SIG-M5 (cell line): Measurements from ENCODE around the gene AHDC1.
"Not testable (repeated sequence)": the region's sequence is repeated elsewhere in the genome, so short reads cannot be mapped to it uniquely, and the experiment has no call there.

Experiments
- DNase-seq: peaks from one replicate; lab custom pipeline; 2025; lab: John Stamatoyannopoulos, UW

Gene AHDC1

GRCh38 chr1:27634177-27634984, 30.4 kb upstream of the AHDC1 start:
- no peak for DNase-seq

GRCh38 chr1:27633640-27634176, 29.8 kb upstream of the AHDC1 start:
- no peak for DNase-seq

DNA sequence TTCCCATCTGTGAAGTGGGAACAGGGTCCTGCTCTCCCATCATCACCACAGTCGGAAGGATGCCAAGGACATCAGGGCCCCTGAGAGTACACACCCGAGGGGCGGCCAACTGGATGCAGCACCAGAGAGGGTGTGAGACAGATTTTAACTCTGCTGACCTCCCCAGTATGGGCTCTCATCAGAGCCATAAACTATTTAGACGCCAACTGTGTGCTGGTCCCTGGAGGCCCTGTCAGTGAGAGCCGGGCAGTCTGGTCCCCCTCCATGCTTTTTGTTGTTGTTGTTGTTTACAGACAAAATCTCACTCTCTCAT, 29.3 kb upstream of the AHDC1 start:
- no peak for DNase-seq

- DNase-seq = no peak
These were observed 28.7 kb upstream of the AHDC1 start for GRCh38 chr1:27632387-27633297.

DNA sequence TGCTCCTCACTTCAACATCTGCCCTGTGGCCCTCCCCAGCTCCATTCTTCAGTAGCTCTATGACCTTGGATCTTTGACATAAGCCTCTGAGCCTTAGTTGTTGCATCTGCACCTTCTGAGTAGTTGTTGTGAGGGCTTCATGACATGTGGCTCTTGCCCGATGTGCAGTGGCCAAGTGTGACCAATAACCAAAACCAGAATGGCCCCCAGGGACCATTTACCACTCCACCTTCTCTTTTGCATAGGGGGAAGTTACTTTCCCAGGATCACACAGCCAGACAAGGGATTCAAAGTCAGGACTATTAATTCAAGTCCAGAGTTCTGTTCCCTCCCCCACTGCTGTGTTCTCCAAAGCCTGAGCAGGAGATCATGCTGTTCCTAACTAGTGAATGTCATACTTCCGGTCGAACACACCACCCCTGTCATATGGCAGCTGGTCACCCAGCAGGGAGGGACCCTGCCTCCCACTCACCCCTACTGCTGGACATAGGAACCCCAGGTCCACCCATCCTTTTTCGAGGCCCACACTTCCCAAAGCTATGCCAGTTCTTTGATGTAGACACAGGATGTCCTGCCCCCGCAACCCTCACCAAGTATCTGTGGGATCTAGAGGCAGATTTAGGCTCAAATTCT, 27.0 kb upstream of the AHDC1 start:
- DNase-seq = no peak

DNA sequence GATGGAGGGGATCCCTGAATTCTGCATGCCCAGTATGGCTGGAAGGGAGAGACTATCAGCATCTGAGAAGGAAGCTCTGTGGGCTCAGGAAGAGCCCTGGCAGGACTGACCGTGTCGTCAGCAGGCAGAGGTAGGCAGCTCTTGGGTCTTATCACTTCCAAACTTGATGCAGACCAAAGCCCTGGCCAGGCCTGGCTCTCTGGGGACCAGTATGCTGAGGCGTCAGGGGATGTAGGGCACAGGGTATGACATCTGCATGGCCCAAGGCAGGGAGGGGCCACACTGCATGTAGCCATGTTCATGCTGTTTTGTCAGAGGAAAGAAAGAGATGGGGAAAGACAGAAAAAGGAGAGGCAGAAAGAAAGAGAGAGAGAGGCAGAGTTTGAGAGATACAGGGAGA, 24.8 kb upstream of the AHDC1 start:
- no peak for DNase-seq

GRCh38 chr1:27627733-27628132, 23.8 kb upstream of the AHDC1 start:
- not testable (repeated sequence) for DNase-seq

- no peak for DNase-seq
These were observed 23.1 kb upstream of the AHDC1 start for GRCh38 chr1:27627061-27627460.

DNA sequence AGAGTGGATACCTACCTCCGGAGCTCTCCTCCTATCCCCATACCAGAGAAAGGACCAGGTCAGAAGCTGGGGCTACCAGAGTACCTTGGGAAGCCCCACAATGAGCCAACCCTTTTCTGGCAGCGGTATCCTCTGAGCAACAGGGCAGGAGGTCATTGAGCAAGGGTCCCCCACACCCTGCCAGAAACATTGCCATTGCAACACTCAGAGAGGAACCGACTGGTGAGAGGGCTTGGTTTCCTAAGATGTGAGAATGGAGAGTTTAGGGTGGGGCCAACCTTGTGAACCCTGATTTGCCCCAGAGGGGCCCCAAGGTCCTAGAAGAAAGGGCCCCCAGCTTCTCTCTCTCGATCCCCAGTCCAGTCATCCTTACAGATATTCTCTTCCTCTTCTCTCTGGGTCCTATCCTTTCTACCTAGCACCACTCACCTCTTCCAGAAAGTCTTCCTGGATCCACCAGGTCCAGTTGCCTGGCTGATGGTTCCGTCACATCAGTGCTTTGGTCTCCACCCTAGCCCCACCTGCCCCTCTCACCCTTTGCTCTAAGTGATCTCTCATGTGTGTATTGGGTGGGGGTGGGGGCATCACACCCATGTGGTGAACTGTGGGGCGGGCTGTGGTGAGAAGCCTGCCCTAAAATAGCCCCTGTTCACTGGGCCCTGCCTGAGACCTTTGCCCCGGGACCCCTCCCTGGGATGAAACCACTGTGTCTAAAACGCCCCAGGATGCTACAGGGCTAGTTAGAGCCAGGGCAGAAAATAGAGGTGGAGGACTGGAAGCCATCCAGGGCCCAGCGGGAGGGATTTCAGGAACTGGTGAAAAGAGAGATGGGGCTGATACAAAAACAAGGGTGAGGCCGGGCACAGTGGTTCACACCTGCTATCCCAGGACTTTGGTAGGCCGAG, 22.3 kb upstream of the AHDC1 start:
- DNase-seq = peak; percentile 37

- no peak for DNase-seq
These were observed 20.7 kb upstream of the AHDC1 start for GRCh38 chr1:27624467-27625178.

- DNase-seq = no peak
These were observed 19.6 kb upstream of the AHDC1 start for GRCh38 chr1:27623327-27624212.

DNA sequence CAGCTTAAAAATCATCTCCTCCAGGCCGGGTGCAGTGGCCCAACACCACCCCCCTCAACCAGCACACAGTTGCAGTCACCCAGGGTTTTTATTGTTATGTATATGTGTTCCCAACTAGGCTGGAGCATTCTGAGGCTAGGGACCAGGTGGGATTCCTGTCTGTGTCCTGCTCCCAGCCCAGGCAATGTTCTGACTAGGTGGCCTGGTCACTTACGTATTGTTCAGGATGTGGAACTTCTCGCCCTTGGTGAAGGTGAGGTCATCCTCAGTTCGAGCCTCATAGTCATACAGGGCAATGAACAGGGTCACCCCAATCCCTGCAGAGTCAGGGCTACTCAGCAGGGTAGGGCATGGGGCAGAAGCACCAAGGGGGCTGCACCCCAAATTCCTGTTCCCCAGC, 18.9 kb upstream of the AHDC1 start:
- DNase-seq = no peak

GRCh38 chr1:27621051-27621920, 17.3 kb upstream of the AHDC1 start:
- DNase-seq = no peak

GRCh38 chr1:27619782-27620438, 16.0 kb upstream of the AHDC1 start:
- DNase-seq = not testable (repeated sequence)

GRCh38 chr1:27618341-27619082, 14.6 kb upstream of the AHDC1 start:
- DNase-seq = no peak

DNA sequence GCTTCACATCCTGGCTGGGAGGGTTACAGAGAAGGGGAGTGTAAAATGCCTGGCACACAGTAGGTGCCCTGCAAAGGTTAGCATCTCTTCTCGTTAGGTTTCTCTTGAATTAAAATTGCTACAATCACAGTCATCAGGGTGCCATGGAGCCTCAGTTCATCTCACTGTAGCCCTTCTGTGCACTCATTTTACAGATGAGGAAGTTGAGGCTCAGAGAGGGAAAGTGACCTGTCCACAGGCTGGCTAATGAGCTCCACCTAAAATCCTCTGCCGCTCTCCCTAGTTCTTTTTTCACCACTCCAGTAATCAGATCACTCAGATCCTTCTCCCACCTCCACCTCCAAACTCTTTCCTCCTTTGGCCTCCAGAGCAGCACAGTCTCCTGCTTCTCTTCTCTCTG, 13.5 kb upstream of the AHDC1 start:
- DNase-seq = no peak

GRCh38 chr1:27616441-27616840, 12.5 kb upstream of the AHDC1 start:
- no peak for DNase-seq
